ENCODE measurements around the gene CHD1. TPM values are rescaled to one million over a fixed set of nuclear protein-coding genes. Genes with fewer than 3 reads are reported as not detected.

Gene CHD1
- total RNA-seq, 2 experiments from 2014 or later: 217 to 228 TPM

DNA sequence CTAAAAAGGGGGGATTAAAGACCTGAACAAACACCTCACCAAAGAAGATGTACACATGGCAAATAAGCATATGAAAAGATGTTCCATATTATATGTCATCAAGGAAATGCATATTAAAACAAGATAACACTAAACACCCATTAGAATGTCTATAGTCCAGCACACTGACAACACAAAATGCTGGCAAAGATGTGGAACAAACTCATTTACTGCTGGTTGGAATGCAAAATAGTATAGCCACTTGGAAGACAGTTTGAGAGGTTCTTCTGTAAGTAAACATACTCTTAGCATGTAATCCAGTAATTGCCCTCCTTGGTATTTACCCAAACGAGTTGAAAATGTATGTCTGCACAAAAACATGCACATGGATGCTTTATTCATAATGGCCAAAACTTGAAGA is 81.8 kb downstream of the CHD1 start:
- Histone ChIP-seq H3K9me3 (ENCODE audit: control insufficient read depth in 1 of 2, insufficient read depth in 1 of 2, low read length in 2 of 2) (peaks cover 0 to 10% of the 10 kb centered on the region in 2 experiments), H3K4me1 (ENCODE audit: insufficient read depth, low read length) (no peaks in the 10 kb centered on the region), H3K27ac (ENCODE audit: low read depth in 1 of 2, low read length in 2 of 2) (no peak overlapping the region), H3K4me3 (ENCODE audit: low read length) (no peak overlapping the region), H3K36me3 (ENCODE audit: insufficient read depth, low read length) (no peaks in the 10 kb centered on the region), H3K27me3 (ENCODE audit: control insufficient read depth in 1 of 2, insufficient read depth in 2 of 2, low read length in 2 of 2) (no peaks in the 10 kb centered on the region)
- no peaks in the 10 kb centered on the region for H3K4me1 Mint-ChIP-seq (ENCODE audit: low read depth)
- DNase-seq (no peak), ATAC-seq (ENCODE audit: poor library complexity) (no peak)
- H3K27ac Mint-ChIP-seq: no peak overlapping the region
- no peaks in the 10 kb centered on the region for H3K9me3 Mint-ChIP-seq
- ChIA-PET POLR2A (no interaction called here), CTCF (no interaction called here)
- intact Hi-C loops (cut with DNase I, micrococcal nuclease): no loop called here
- H3K27me3 Mint-ChIP-seq: no peaks in the 10 kb centered on the region
- no peaks in the 10 kb centered on the region for H3K36me3 Mint-ChIP-seq (ENCODE audit: low read depth)
- TF ChIP-seq, protein P1, sequence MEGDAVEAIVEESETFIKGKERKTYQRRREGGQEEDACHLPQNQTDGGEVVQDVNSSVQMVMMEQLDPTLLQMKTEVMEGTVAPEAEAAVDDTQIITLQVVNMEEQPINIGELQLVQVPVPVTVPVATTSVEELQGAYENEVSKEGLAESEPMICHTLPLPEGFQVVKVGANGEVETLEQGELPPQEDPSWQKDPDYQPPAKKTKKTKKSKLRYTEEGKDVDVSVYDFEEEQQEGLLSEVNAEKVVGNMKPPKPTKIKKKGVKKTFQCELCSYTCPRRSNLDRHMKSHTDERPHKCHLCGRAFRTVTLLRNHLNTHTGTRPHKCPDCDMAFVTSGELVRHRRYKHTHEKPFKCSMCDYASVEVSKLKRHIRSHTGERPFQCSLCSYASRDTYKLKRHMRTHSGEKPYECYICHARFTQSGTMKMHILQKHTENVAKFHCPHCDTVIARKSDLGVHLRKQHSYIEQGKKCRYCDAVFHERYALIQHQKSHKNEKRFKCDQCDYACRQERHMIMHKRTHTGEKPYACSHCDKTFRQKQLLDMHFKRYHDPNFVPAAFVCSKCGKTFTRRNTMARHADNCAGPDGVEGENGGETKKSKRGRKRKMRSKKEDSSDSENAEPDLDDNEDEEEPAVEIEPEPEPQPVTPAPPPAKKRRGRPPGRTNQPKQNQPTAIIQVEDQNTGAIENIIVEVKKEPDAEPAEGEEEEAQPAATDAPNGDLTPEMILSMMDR (IDR thresholded peaks at IDR 0.05): no peak
- no peak overlapping the region for H3K4me3 Mint-ChIP-seq

DNA sequence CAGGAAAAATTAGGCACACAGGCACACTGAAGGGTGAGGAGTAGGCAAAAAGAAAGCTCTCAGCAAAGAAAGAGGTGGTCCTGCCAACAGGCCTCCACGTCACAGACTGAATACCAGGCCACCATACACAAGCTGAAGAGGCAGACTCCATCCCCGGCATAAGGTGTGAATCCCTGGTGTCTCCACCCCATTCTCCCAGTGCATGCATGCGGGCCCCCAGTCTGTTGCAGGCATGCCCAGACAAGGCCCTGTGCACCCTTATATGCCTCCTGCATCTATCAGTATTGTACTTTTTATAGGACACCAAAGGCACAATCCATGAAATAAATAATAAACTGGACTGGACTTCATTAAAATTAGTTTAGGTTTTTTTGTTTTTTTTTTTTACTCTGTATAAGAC is 82.3 kb downstream of the CHD1 start:
- Histone ChIP-seq H3K27ac (ENCODE audit: low read depth in 1 of 2, low read length in 2 of 2) (no peak overlapping the region), H3K9me3 (ENCODE audit: control insufficient read depth in 1 of 2, insufficient read depth in 1 of 2, low read length in 2 of 2) (peaks cover 0 to 10% of the 10 kb centered on the region in 2 experiments), H3K4me1 (ENCODE audit: insufficient read depth, low read length) (no peaks in the 10 kb centered on the region), H3K4me3 (ENCODE audit: low read length) (no peak overlapping the region), H3K27me3 (ENCODE audit: control insufficient read depth in 1 of 2, insufficient read depth in 2 of 2, low read length in 2 of 2) (no peaks in the 10 kb centered on the region), H3K36me3 (ENCODE audit: insufficient read depth, low read length) (no peaks in the 10 kb centered on the region)
- intact Hi-C loops (cut with DNase I, micrococcal nuclease): no loop called here
- ChIA-PET CTCF (no interaction called here), POLR2A (no interaction called here)
- H3K4me1 Mint-ChIP-seq (ENCODE audit: low read depth): no peaks in the 10 kb centered on the region
- no peaks in the 10 kb centered on the region for H3K36me3 Mint-ChIP-seq (ENCODE audit: low read depth)
- H3K4me3 Mint-ChIP-seq: no peak overlapping the region
- TF ChIP-seq, protein P1 (IDR thresholded peaks at IDR 0.05): no peak
- no peaks in the 10 kb centered on the region for H3K9me3 Mint-ChIP-seq
- H3K27me3 Mint-ChIP-seq: no peaks in the 10 kb centered on the region
- DNase-seq (no peak), ATAC-seq (ENCODE audit: poor library complexity) (no peak)
- no peak overlapping the region for H3K27ac Mint-ChIP-seq

DNA sequence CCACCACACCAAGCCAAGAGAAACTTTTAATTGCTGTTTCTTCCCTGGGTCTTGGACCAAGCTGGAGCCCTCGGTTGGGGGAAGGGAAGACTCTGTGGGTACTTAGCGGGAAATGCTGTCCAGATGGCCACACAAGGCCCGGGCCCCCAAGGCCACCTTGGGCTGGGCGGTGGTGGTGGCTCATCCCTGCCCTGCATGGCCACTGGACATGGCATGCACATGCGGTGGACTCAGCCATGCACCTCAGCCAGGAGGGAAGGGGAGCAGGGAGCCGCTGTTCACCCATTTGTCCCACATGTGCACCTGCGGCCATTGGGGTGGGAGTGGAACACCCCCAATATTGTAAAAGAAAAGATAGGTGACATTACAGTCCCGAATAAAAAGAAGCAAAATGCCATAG is 82.9 kb downstream of the CHD1 start:
- Mint-ChIP-seq H3K27me3 (no peaks in the 10 kb centered on the region), H3K36me3 (ENCODE audit: low read depth) (no peaks in the 10 kb centered on the region), H3K4me3 (no peak overlapping the region), H3K9me3 (no peaks in the 10 kb centered on the region), H3K27ac (no peak overlapping the region), H3K4me1 (ENCODE audit: low read depth) (no peaks in the 10 kb centered on the region)
- ATAC-seq (ENCODE audit: poor library complexity) (no peak), DNase-seq (no peak)
- H3K4me3 ChIP-seq (ENCODE audit: low read length): no peak overlapping the region
- H3K27ac ChIP-seq (ENCODE audit: low read depth in 1 of 2, low read length in 2 of 2): no peak overlapping the region
- intact Hi-C loops (cut with DNase I, micrococcal nuclease): no loop called here
- H3K27me3 ChIP-seq (ENCODE audit: control insufficient read depth in 1 of 2, insufficient read depth in 2 of 2, low read length in 2 of 2): no peaks in the 10 kb centered on the region
- H3K4me1 ChIP-seq (ENCODE audit: insufficient read depth, low read length): no peaks in the 10 kb centered on the region
- POLR2A ChIA-PET: no interaction called here
- TF ChIP-seq, protein P1 (IDR thresholded peaks at IDR 0.05): no peak
- H3K36me3 ChIP-seq (ENCODE audit: insufficient read depth, low read length): no peaks in the 10 kb centered on the region
- peaks cover 0 to 10% of the 10 kb centered on the region in 2 experiments for H3K9me3 ChIP-seq (ENCODE audit: control insufficient read depth in 1 of 2, insufficient read depth in 1 of 2, low read length in 2 of 2)
- CTCF ChIA-PET: no interaction called here

All from CD4-positive, alpha-beta T cell (primary cell).